Colonic mucosa (tissue), 4 donors: Measurements from ENCODE around the gene ZNF117. TPM values are rescaled to one million over a fixed set of nuclear protein-coding genes. Genes with fewer than 3 reads are reported as not detected.
"Not testable (repeated sequence)": the region's sequence is repeated elsewhere in the genome, so short reads cannot be mapped to it uniquely, and the experiment has no call there.

Source experiments
- DNase-seq: peaks from one replicate; pipeline ENCODE4 v3.0.0-alpha.2; 2020
- H3K27ac ChIP-seq: fragments of 200-600 bp; one replicate; pipeline ENCODE4 v1.8.0; 2021
- H3K27me3 ChIP-seq: fragments of 200-600 bp; one replicate; pipeline ENCODE4 v1.8.0; 2021
- H3K36me3 ChIP-seq: fragments of 200-600 bp; one replicate; pipeline ENCODE4 v1.8.0; 2021
- H3K4me1 ChIP-seq: fragments of 200-600 bp; one replicate; pipeline ENCODE4 v1.8.0; 2021; ENCODE audit warnings: mild to moderate bottlenecking
- H3K4me3 ChIP-seq: fragments of 200-600 bp; one replicate; pipeline ENCODE4 v1.8.0; 2021
- H3K9ac ChIP-seq, 2 donors: one replicate each; pipeline ENCODE4 v1.7.0; 2013; ENCODE audit warnings: control low read depth in 2 of 2, low read depth in 2 of 2, low read length in 2 of 2
- H3K9me3 ChIP-seq: fragments of 200-600 bp; one replicate; pipeline ENCODE4 v1.8.0; 2021
- intact Hi-C: fragments of 100-400 bp; cut with DNase I; formaldehyde crosslinking; loops from one replicate; pipeline ENCODE4 v1.14.1; 2022
- total RNA-seq, 2 donors: library from RNA; stranded (reverse); fragmentation: NEBNext Ultra II Directional in 1 of 2; extraction: Animal tissue kit (Norgen Biotek cat#: 25700) in 1 of 2; gene quantifications; one replicate each; pipeline ENCODE4 v1.2.1, GENCODE V29; 2021
- TF ChIP-seq, protein P1 (sequence below): fragments of 200-600 bp; IDR thresholded peaks from one replicate; pipeline ENCODE4 v1.8.0; 2022; ENCODE audit warnings: antibody characterized with exemption, mild to moderate bottlenecking
- donor health status: healthy.
- donor health status: DM: no; HTN: no; CAD: no.
- donor health status: DM: no; HTN: no; CAD: no.

The ZNF117 gene
- total RNA-seq, 2 donors from 2014 or later, result 4.7 to 4.8 TPM

DNA sequence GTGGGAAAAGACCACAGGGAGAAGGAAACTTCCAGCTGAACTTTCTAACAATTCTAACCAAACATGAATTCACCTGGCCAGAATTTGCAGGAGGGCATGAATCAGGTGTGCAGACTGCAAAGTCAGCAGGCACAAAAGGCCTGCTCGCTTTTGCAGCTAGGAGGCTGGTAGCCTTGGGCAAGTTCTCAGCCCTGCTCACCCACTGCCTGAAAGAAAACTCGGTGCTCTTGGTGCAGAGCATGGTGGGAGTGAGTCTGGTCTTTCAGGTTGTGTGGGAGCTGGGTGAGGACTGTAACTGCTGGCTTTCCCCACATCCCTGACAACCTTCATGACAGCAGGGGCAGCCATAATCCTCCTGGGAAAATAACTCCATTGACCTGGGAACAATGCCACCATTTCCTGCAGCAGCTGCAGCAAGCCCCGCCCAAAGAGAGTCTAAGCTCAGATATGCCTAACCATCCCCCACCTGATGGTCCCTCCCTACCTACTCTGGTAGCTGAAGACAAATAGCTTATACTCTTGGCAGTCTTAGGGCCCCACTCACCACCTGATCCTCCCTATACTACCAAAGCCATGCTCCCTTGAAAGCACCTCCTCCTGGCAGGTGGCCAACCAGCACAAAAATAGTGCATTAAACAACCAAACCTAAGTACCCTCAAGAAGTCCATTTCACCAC lies 31.6 kb downstream of the ZNF117 start:
- intact Hi-C loops, result no loop called here
- TF ChIP-seq, protein P1, sequence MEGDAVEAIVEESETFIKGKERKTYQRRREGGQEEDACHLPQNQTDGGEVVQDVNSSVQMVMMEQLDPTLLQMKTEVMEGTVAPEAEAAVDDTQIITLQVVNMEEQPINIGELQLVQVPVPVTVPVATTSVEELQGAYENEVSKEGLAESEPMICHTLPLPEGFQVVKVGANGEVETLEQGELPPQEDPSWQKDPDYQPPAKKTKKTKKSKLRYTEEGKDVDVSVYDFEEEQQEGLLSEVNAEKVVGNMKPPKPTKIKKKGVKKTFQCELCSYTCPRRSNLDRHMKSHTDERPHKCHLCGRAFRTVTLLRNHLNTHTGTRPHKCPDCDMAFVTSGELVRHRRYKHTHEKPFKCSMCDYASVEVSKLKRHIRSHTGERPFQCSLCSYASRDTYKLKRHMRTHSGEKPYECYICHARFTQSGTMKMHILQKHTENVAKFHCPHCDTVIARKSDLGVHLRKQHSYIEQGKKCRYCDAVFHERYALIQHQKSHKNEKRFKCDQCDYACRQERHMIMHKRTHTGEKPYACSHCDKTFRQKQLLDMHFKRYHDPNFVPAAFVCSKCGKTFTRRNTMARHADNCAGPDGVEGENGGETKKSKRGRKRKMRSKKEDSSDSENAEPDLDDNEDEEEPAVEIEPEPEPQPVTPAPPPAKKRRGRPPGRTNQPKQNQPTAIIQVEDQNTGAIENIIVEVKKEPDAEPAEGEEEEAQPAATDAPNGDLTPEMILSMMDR, result no peak
- Histone ChIP-seq H3K4me3 (no peak overlapping the region), H3K9ac (no peak overlapping the region), H3K36me3 (no peaks in the 10 kb centered on the region), H3K4me1 (no peaks in the 10 kb centered on the region), H3K27me3 (no peaks in the 10 kb centered on the region), H3K9me3 (no peaks in the 10 kb centered on the region), H3K27ac (no peak overlapping the region)
- DNase-seq, result no peak

DNA sequence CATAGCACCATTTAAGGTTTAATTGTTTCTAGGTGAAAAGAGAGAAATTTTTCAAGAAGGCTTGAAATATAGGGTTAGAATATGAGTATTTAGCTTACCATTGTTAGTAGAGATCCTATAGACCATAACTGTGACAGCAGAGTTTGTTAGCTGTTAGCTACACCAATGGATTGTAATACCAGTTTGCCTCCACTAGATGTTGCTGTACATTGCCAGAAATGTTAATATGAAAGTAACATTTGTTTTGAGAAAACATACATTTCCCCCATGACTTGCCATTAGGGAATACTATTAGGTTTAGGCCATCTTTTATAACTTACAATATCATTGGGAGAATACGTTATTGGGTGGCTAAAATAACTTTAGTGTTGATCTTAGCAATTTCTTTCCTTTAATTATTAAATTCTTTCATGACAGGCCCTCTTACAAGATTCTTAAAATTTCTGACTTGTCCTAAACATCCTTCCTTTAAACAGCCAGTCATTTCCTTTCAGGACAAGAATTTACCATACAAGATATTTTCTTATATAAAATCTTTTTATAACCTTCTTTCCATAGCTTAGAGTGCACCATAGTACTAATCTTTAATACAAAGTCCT lies 39.5 kb downstream of the ZNF117 start:
- TF ChIP-seq, protein P1, result peak; percentile 60
- no peaks in the 10 kb centered on the region for H3K9me3 ChIP-seq
- H3K27ac ChIP-seq, result no peak overlapping the region
- H3K4me1 ChIP-seq, result peaks cover 5% of the 10 kb centered on the region
- intact Hi-C loops, result loop anchor here (5.0 kb wide), 1 partner anchor 356 kb away; no protein-coding TSS in a partner anchor
- no peak overlapping the region for H3K4me3 ChIP-seq
- H3K9ac ChIP-seq, result no peak overlapping the region
- H3K36me3 ChIP-seq, result no peaks in the 10 kb centered on the region
- DNase-seq, result no peak
- peaks cover 15% of the 10 kb centered on the region for H3K27me3 ChIP-seq

DNA sequence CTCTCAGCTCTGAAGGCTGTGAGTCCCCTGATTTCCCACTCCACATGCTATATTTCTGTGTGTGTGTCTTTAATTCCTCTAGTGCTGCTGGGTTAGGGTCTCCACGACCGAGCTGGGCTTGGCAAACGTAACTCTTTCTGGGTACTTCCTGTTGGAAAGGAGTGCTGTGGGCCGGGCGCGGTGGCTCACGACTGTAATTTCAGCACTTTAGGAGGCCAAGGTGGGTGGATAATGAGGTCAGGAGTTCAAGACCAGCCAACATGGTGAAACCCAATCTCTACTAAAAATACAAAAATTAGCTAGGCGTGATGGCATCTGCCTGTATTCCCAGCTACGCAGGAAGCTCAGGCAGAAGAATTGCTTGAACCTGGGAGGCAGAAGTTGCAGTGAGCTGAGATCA lies 40.2 kb downstream of the ZNF117 start:
- DNase-seq, H3K27ac ChIP-seq, H3K4me1 ChIP-seq, H3K9me3 ChIP-seq, H3K4me3 ChIP-seq, H3K9ac ChIP-seq, H3K36me3 ChIP-seq: not testable (repeated sequence)
- H3K27me3 ChIP-seq, result peaks cover 15% of the 10 kb centered on the region
- intact Hi-C loops, result loop anchor here (5.0 kb wide), 1 partner anchor 357 kb away; no protein-coding TSS in a partner anchor

DNA sequence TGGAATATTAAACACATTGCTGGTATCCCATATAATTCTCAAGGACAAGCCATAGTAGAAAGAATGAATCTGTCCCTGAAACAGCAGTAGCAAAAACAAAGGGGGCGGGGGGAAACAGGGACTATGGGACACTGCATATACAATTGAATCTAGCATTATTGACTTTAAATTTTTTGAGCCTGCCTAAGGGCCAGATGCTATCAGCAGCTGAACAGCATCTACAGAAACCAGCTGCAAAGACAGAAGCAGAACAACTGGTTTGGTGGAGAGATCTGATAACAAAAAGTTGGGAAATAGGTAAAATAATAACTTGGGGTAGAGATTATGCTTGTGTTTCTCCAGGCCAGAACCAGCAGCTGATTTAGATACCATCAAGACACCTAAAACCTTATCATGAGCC lies 42.1 kb downstream of the ZNF117 start:
- H3K27me3 ChIP-seq, result peaks cover 15% of the 10 kb centered on the region
- H3K27ac ChIP-seq, H3K4me3 ChIP-seq, intact Hi-C loops, H3K9me3 ChIP-seq, H3K36me3 ChIP-seq, H3K9ac ChIP-seq, H3K4me1 ChIP-seq, DNase-seq: not testable (repeated sequence)

DNA sequence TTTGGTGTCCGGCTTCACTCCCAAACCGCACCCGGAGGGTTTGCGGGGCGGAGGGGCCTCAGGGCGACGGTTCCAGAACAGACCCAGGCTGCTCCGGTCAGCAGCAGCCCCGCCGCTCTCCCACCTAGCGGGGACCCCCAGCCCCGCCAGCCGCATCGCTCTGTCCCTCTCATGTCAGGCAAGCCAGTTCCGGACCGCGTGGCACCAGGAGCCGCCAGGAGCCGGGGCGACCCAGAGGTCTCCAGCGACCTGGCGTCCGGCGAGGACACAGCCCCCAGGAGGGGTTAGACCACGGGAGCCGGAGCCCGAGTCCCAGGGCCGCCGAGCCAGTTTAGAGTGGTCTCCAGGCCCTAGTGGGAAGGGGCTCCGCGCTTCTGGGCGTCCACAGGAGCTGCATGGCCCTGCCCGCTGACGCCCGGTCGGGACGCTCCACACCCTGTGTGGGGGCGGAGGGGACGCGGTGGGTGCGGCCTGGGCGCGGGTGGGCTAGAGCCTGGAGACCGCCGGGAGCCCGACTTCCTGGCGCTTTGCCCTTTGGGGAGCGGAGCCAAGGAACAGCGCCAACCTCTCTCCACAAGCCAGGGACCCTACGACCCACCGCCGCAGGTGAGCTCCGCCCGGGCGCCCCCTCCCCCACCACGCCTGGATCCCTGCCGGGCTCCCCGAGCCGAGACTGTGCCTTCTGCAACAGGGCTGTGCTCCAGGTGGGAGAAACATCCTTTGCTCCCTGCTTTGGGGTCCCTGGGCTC lies 43.4 kb downstream of the ZNF117 start:
- Histone ChIP-seq H3K27me3 (peaks cover 15% of the 10 kb centered on the region), H3K9me3 (no peaks in the 10 kb centered on the region), H3K36me3 (no peaks in the 10 kb centered on the region), H3K9ac (no peak overlapping the region), H3K4me1 (peaks cover 5% of the 10 kb centered on the region), H3K4me3 (peak overlapping the region; percentile 24), H3K27ac (no peak overlapping the region)
- TF ChIP-seq, protein P1, result no peak
- intact Hi-C loops, result no loop called here
- no peak for DNase-seq

DNA sequence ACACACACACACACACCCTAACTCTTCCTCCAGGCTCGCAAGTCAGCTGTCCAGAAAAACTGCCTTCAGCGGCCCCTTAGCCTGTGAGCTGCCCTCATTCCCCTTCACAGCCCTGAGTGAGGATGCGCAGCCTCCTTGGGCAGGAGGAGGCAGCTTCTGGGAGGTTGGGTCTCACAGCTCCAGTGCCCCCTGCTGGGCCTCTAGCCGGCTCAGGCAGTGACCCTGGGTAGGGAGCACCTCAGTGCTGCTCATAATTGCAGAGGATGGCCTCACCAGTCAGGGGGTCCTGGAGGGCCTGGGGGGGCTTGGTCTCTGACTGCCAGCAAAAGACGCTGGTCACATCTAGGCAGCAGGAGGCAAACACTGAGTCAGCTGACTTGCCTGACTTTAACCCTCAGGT lies 44.1 kb downstream of the ZNF117 start:
- no peak for DNase-seq
- H3K36me3 ChIP-seq, result no peaks in the 10 kb centered on the region
- H3K27me3 ChIP-seq, result peaks cover 15% of the 10 kb centered on the region
- H3K9ac ChIP-seq, result no peak overlapping the region
- H3K9me3 ChIP-seq, result no peaks in the 10 kb centered on the region
- intact Hi-C loops, result no loop called here
- H3K4me3 ChIP-seq, result no peak overlapping the region
- peaks cover 5% of the 10 kb centered on the region for H3K4me1 ChIP-seq
- TF ChIP-seq, protein P1, result no peak
- no peak overlapping the region for H3K27ac ChIP-seq
